ENCODE results near the gene TMEM87B.

The TMEM87B gene

GRCh38 chr2:112054847-112055729 lies at the start of gene TMEM87B:
Gene TMEM87B, plus strand, starts transcription at chr2:112055269. Its CDS starts 323 bp downstream, at chr2:112055592.
- peak; percentile 94 to 95 for DNase-seq (ENCODE audit: low read depth in 2 of 2)

- DNase-seq (ENCODE audit: low read depth in 2 of 2) = no peak
Measured at GRCh38 chr2:112005406-112006075, 49.5 kb upstream of the TMEM87B start.

DNA sequence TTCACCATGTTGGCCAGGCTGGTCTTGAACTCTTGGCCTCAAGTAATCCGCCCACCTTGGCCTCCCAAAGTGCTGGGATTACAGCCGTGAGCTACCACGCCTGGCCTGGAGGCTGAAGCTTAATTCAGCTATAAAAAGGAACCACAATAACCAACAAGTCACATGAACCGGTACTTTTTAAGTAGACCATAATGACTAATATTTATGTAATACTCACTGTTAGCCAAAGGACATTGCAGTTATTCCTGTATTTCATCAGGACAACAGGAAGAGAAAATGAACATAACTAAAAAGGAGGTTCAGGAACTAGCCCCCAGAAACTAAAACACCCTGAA lies 49.0 kb upstream of the TMEM87B start:
- DNase-seq (ENCODE audit: low read depth in 2 of 2) = no peak

DNA sequence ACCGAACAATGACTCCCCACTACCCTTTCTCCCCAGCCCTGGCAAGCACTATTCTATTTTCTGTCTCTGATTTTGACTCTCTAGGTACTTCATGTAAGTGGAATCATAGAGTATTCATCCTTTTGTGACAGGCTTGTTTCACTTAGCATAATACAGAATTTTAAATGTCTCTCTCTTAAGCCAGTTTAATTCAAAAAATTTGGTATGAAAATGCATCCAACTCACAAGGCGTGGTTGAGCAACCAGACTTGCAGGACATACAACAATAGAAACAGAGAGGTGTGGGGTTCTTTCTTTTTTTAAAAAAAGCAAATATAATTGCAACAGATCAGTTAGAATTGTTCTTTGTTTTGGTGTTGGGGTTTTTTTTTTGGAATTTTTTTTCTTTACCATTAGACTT lies 47.6 kb upstream of the TMEM87B start:
- DNase-seq (ENCODE audit: low read depth in 2 of 2) = no peak

GRCh38 chr2:112008910-112009485 lies 46.1 kb upstream of the TMEM87B start:
- no peak for DNase-seq (ENCODE audit: low read depth in 2 of 2)

- DNase-seq (ENCODE audit: low read depth in 2 of 2) = no peak
Measured at GRCh38 chr2:112010751-112011150, 44.3 kb upstream of the TMEM87B start.

GRCh38 chr2:112012556-112012955 lies 42.5 kb upstream of the TMEM87B start:
- no peak for DNase-seq (ENCODE audit: low read depth in 2 of 2)

- no peak for DNase-seq (ENCODE audit: low read depth in 2 of 2)
Measured at GRCh38 chr2:112018846-112019245, 36.2 kb upstream of the TMEM87B start.

- no peak for DNase-seq (ENCODE audit: low read depth in 2 of 2)
Measured at GRCh38 chr2:112019569-112019982, 35.5 kb upstream of the TMEM87B start.

- no peak for DNase-seq (ENCODE audit: low read depth in 2 of 2)
Measured at GRCh38 chr2:112020561-112020960, 34.5 kb upstream of the TMEM87B start.

DNA sequence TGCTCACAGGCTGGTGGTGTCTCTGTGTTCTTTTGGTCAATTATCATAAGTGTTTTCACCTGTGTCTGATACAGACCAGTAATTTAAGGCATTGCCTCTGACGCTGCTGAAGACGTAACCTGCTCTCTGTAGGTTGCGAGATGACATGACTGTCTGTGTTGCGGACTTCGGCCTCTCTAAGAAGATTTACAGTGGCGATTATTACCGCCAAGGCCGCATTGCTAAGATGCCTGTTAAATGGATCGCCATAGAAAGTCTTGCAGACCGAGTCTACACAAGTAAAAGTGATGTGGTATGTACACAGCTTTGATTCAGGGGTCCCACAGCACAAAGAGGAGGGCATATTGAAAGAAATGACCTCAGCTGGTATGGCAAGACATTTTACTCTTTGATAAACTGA lies 33.8 kb upstream of the TMEM87B start:
- DNase-seq (ENCODE audit: low read depth in 2 of 2) = no peak

DNA sequence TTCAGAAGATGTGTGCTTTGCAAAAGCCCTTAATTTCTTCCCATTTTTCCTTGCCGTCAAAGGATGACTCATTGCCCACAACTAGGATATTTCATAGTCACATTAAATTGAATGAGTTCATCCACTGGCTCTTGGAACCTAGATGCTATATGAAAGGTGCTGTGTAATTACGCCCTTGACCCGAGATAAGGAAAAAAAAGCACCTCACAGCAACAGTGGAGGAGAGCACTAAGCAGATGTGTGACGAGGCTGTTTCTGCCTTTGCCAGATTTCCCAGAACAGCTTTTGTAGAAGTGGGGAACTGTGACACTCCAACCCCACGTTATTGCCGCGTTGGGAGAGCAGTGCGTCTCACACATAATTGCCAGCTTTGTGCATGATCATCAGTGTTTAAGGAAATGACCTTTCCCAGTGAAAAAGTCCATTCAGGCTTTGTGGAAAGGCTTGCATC lies 33.3 kb upstream of the TMEM87B start:
- DNase-seq (ENCODE audit: low read depth in 2 of 2) = peak in 1 of 2 experiments; percentile 10

DNA sequence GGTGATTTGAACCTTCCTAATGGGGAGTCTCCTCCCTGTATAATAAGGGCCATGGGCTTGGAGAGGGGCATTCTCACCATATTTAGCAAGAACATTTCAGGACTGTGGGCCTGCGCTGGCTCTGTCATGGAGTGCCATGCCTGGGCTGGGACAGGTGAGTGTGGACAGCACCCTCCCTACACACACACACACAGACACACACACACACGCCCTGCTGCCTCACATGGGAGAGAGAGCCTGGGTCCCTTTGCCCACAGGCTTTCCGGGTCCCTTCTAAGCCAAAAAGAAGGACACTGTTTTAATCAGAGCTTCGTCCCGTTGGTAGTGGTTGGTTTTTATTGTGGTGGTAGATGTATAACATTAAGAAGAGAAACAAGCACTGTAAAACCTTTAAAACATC lies 31.4 kb upstream of the TMEM87B start:
- DNase-seq (ENCODE audit: low read depth in 2 of 2) = no peak

GRCh38 chr2:112024231-112024630 lies 30.8 kb upstream of the TMEM87B start:
- DNase-seq (ENCODE audit: low read depth in 2 of 2) = no peak

GRCh38 chr2:112024896-112025491 lies 30.1 kb upstream of the TMEM87B start:
- DNase-seq (ENCODE audit: low read depth in 2 of 2) = no peak

- no peak for DNase-seq (ENCODE audit: low read depth in 2 of 2)
Measured at GRCh38 chr2:112026509-112026908, 28.6 kb upstream of the TMEM87B start.

DNA sequence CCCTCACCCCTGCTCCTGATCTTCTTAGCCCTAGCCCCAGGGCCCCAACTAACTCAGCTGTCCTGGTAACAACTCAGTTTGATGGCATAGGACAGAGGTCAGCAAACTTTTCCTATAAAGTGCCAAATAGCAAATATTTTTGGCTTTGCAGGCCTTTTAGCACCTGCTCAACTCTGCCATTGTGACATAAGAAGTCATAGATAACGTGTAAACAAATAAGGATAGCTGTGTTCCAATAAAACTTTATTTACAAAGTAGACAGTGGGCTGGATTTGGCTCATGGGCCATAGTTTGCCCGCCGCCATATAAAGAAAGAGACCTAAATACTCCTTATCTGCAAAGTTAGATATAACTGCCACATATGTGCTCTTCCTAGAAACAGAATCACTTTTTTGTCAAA lies 27.3 kb upstream of the TMEM87B start:
- DNase-seq (ENCODE audit: low read depth in 2 of 2) = no peak

DNA sequence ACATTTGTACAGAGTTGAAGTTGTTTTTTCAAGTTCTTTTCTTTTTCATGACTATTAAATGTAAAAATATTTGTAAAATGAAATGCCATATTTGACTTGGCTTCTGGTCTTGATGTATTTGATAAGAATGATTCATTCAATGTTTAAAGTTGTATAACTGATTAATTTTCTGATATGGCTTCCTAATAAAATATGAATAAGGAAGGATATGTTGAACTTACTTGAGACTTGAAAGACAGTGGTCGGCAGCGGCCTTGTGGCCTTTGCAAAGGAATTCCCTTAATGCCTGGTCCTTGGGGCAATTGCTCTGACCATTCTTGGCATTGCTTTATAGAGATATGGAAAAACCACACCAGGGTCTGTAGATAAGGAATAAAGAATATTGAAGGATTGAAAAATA lies 25.9 kb upstream of the TMEM87B start:
- DNase-seq (ENCODE audit: low read depth in 2 of 2) = no peak

GRCh38 chr2:112031473-112032223 lies 23.4 kb upstream of the TMEM87B start:
- DNase-seq (ENCODE audit: low read depth in 2 of 2) = no peak

- DNase-seq (ENCODE audit: low read depth in 2 of 2) = no peak
Measured at GRCh38 chr2:112032224-112032586, 22.9 kb upstream of the TMEM87B start.

- DNase-seq (ENCODE audit: low read depth in 2 of 2) = peak in 1 of 2 experiments; percentile 32
Measured at GRCh38 chr2:112032689-112033465, 22.2 kb upstream of the TMEM87B start.
